SK-N-MC (cell line): ENCODE results near the gene DNAAF5.

Experiments used
- EZH2 ChIP-seq: fragments of 200-600 bp; sonication (generic); IDR thresholded peaks from one replicate; pipeline ENCODE4 v1.6.1; 2017; ENCODE audit warnings: antibody characterized with exemption
- POLR2AphosphoS5 ChIP-seq: IDR thresholded peaks from 2 replicates; pipeline ENCODE4 v1.6.1; 2012; ENCODE audit warnings: mild to moderate bottlenecking, low read depth, low read length, borderline replicate concordance

DNA sequence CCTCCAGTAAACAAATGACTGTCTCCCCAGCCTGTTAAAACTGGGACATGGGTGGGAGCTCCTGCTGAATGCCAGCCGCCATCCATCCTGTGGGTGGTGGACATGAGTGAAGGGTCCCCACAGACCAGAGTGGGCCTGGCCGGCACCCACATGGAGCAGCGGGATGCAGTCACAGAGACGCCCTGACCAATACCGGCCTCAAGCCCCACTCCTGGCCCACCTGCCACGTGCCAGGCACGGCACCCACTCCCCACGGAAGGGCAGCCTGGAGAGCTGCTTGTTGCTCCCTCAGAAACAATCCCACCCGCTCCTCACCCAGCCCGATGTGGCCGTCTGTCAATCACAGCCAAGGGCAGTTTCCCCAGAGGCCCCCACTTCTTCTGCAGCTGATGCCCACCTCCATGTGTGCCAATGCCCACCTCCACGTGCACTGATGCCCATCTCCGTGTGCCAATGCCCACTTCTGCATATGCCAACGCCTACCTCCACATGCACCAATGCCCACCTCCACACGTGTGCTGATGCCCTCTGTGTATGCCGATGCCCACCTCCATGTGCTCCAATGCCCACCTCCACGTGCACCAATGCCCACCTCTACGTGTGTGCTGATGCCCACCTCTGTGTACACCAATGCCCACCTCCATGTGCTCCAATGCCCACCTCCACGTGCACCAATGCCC, 42.8 kb upstream of the DNAAF5 start:
- TF ChIP-seq POLR2AphosphoS5 (no peak), EZH2 (no peak)
